Measurements from ENCODE around the gene GRK1.
"Not testable (repeated sequence)": the region's sequence is repeated elsewhere in the genome, so short reads cannot be mapped to it uniquely, and the experiment has no call there.

GRCh38 chr13:113621986-113622550, 45.0 kb upstream of the GRK1 start:
- TF ChIP-seq EZH2phosphoT487 (IDR thresholded peaks at IDR 0.05; ENCODE audit: borderline replicate concordance, low read depth, low read length); CTCF (conservative IDR thresholded peaks at IDR 0.05; ENCODE audit: low read length): not testable (repeated sequence)
